GM19328 (cell line): ENCODE measurements around the gene ZNF92.
"Not testable (repeated sequence)": the region's sequence is repeated elsewhere in the genome, so short reads cannot be mapped to it uniquely, and the experiment has no call there.

Source experiments
- ATAC-seq: cut with Tn5 transposase; IDR thresholded peaks from one replicate; pipeline ENCODE4 v1.9.1; 2021; ENCODE audit warnings: mild to moderate bottlenecking, moderate library complexity; ENCODE audit not compliant: unreplicated experiment

Gene ZNF92

GRCh38 chr7:65423286-65423685 lies 49.6 kb downstream of the ZNF92 start:
- not testable (repeated sequence) for ATAC-seq

- no peak for ATAC-seq
Measured at GRCh38 chr7:65429642-65430343, 56.1 kb downstream of the ZNF92 start.

- ATAC-seq = no peak
Measured at GRCh38 chr7:65430344-65431186, 56.9 kb downstream of the ZNF92 start.

- no peak for ATAC-seq
Measured at GRCh38 chr7:65434307-65434706, 60.7 kb downstream of the ZNF92 start.

- ATAC-seq = no peak
Measured at GRCh38 chr7:65436163-65436562, 62.5 kb downstream of the ZNF92 start.

- ATAC-seq = no peak
Measured at GRCh38 chr7:65438598-65438997, 64.9 kb downstream of the ZNF92 start.

GRCh38 chr7:65441010-65441409 lies 67.4 kb downstream of the ZNF92 start:
- no peak for ATAC-seq

- ATAC-seq = no peak
Measured at GRCh38 chr7:65444205-65444842, 70.7 kb downstream of the ZNF92 start.

GRCh38 chr7:65444899-65445823 lies 71.5 kb downstream of the ZNF92 start:
- no peak for ATAC-seq

- ATAC-seq = not testable (repeated sequence)
Measured at GRCh38 chr7:65447041-65447440, 73.4 kb downstream of the ZNF92 start.

GRCh38 chr7:65448816-65449504 lies 75.3 kb downstream of the ZNF92 start:
- ATAC-seq = no peak

- no peak for ATAC-seq
Measured at GRCh38 chr7:65449505-65449852, 75.8 kb downstream of the ZNF92 start.
